Measurements from ENCODE around the gene MAFG.

GRCh38 chr17:81895400-81895799 is 32.1 kb downstream of the MAFG start:
- no peak for TF ChIP-seq CTCF (IDR thresholded peaks at IDR 0.05; ENCODE audit: extremely low read depth in 1 of 2, insufficient read depth in 1 of 2, low read depth in 1 of 2, low read length in 2 of 2)
- no peak for TF ChIP-seq MAX (IDR thresholded peaks at IDR 0.05; ENCODE audit: insufficient read depth, insufficient read length)
- TF ChIP-seq EZH2 (IDR thresholded peaks at IDR 0.05; ENCODE audit: borderline replicate concordance, low read depth, low read length, severe bottlenecking) = no peak
- TF ChIP-seq FOS (IDR thresholded peaks at IDR 0.05; ENCODE audit: borderline replicate concordance, insufficient read depth, low read length) = no peak
- no peak for TF ChIP-seq POLR2AphosphoS5 (IDR thresholded peaks at IDR 0.05; ENCODE audit: insufficient read depth, low read depth, low read length)

Data from endothelial cell of umbilical vein (primary cell).